Activated CD4-positive, alpha-beta T cell treated with anti-CD3 and anti-CD28 coated beads, Interleukin-2, amount 50 U/mL, for 48 hours (primary cell): ENCODE measurements around the gene ZBTB16.

Source experiments
- DNase-seq, 2 experiments: peaks; one replicate each; pipeline ENCODE4 v3.0.0-alpha.2; 2020

The ZBTB16 gene

GRCh38 chr11:114251815-114252337 is 192.4 kb downstream of the ZBTB16 start:
- no peak for DNase-seq

- DNase-seq, result no peak
These were observed 193.3 kb downstream of the ZBTB16 start for GRCh38 chr11:114252767-114253166.

GRCh38 chr11:114253771-114254170 is 194.3 kb downstream of the ZBTB16 start:
- DNase-seq, result no peak

- no peak for DNase-seq
These were observed 195.1 kb downstream of the ZBTB16 start for GRCh38 chr11:114254571-114255146.

GRCh38 chr11:114255289-114255688 is 195.8 kb downstream of the ZBTB16 start:
- no peak for DNase-seq

- DNase-seq, result no peak
These were observed 196.9 kb downstream of the ZBTB16 start for GRCh38 chr11:114256176-114256966.

GRCh38 chr11:114256967-114257286 is 197.4 kb downstream of the ZBTB16 start:
- DNase-seq, result no peak

GRCh38 chr11:114257621-114258558 is 198.4 kb downstream of the ZBTB16 start:
- DNase-seq, result no peak

GRCh38 chr11:114258696-114259095 is 199.2 kb downstream of the ZBTB16 start:
- DNase-seq, result no peak

GRCh38 chr11:114259124-114259526 is 199.6 kb downstream of the ZBTB16 start:
- no peak for DNase-seq

- no peak for DNase-seq
These were observed 200.1 kb downstream of the ZBTB16 start for GRCh38 chr11:114259551-114259983.

GRCh38 chr11:114260077-114260476 is 200.6 kb downstream of the ZBTB16 start:
- DNase-seq, result no peak

GRCh38 chr11:114260483-114260882 is 201.0 kb downstream of the ZBTB16 start:
- DNase-seq, result no peak

- no peak for DNase-seq
These were observed 202.3 kb downstream of the ZBTB16 start for GRCh38 chr11:114261791-114262190.

GRCh38 chr11:114262681-114263512 is 203.4 kb downstream of the ZBTB16 start:
- DNase-seq, result no peak

- DNase-seq, result no peak
These were observed 204.1 kb downstream of the ZBTB16 start for GRCh38 chr11:114263513-114264170.

GRCh38 chr11:114264381-114264780 is 204.9 kb downstream of the ZBTB16 start:
- no peak for DNase-seq

GRCh38 chr11:114265122-114265878 is 205.8 kb downstream of the ZBTB16 start:
- DNase-seq, result no peak

GRCh38 chr11:114269498-114269897 is 210.0 kb downstream of the ZBTB16 start:
- no peak for DNase-seq

GRCh38 chr11:114270531-114271270 is 211.2 kb downstream of the ZBTB16 start:
- DNase-seq, result no peak
